GM12878 (cell line): ENCODE results near the gene UNC80. TPM values are rescaled to one million over a fixed set of nuclear protein-coding genes. Genes with fewer than 3 reads are reported as not detected.

ENCODE experiments used
- ATAC-seq: fragments of 200-7000 bp; cut with Tn5 transposase; 3 replicates; pipeline ENCODE4 v1.9.1; 2020; ENCODE audit warnings: mild to moderate bottlenecking, moderate library complexity
- BruUV-seq: library from RNA; stranded (reverse); fragments of 400-500 nt; replicated peaks from 2 replicates; lab custom pipeline; 2021; lab: Mats Ljungman, UMichigan
- CTCF ChIA-PET: fragments of 300-600 bp; sonication (Branson Sonifier 250); formaldehyde crosslinking; extraction: SDS; loops from one replicate; lab custom pipeline; 2021; ENCODE audit warnings: inconsistent platforms; lab: Yijun Ruan, JAX
- POLR2A ChIA-PET: fragments of 350-600 bp; formaldehyde crosslinking; extraction: SDS; loops from one replicate; lab custom pipeline; 2021; ENCODE audit warnings: inconsistent platforms; lab: Charles Lee
- RAD21 ChIA-PET: fragments of 300-600 bp; sonication (Branson Sonifier 250); formaldehyde crosslinking; loops from one replicate; lab custom pipeline; 2023; ENCODE audit warnings: antibody characterized with exemption; ENCODE audit not compliant: unreplicated experiment; lab: Charles Lee
- SMC1A ChIA-PET: fragments of 300-600 bp; sonication (Branson Sonifier 250); formaldehyde crosslinking; loops from one replicate; lab custom pipeline; 2023; ENCODE audit not compliant: unreplicated experiment, uncharacterized antibody; lab: Charles Lee
- DNase-seq: peaks from one replicate; pipeline ENCODE4 v3.0.0-alpha.2; 2011; ENCODE audit warnings: low read depth, low spot score
- FAIRE-seq: peaks from 3 replicates; lab custom pipeline; 2011; peaks lifted over from hg19 to GRCh38; lab: Jason Lieb, UNC
- H2AFZ ChIP-seq: 2 replicates; pipeline ENCODE4 v1.6.0; 2011; ENCODE audit warnings: low read depth, low read length, control low read depth; ENCODE audit not compliant: control insufficient read depth
- H3K27ac ChIP-seq: 2 replicates; pipeline ENCODE4 v1.5.1; 2011; ENCODE audit warnings: control low read depth; ENCODE audit not compliant: control insufficient read depth, insufficient read depth
- H3K27me3 ChIP-seq, 2 experiments: replicated peaks in 1 of 2; 2 replicates each; pipeline versions ENCODE4 v1.6.0 to v1.6.1; 2011; ENCODE audit warnings: low read length in 1 of 2; ENCODE audit not compliant: control insufficient read depth in 2 of 2, insufficient read depth in 2 of 2
- H3K36me3 ChIP-seq, 2 experiments: 2 replicates each; pipeline ENCODE4 v1.5.1; 2011; ENCODE audit warnings: low read length in 1 of 2; ENCODE audit not compliant: control insufficient read depth in 2 of 2, insufficient read depth in 2 of 2
- H3K4me1 ChIP-seq: 2 replicates; pipeline ENCODE4 v1.6.1; 2011; ENCODE audit warnings: mild to moderate bottlenecking, low read length, moderate library complexity, mixed read lengths; ENCODE audit not compliant: control insufficient read depth, insufficient read depth
- H3K4me2 ChIP-seq: 2 replicates; pipeline ENCODE4 v1.6.0; 2011; ENCODE audit warnings: control low read depth; ENCODE audit not compliant: control insufficient read depth, insufficient read depth
- H3K4me3 ChIP-seq: fragments of 200-600 bp; sonication (generic); 2 replicates; pipeline ENCODE4 v1.5.1; 2016
- H3K79me2 ChIP-seq: 2 replicates; pipeline ENCODE4 v1.6.0; 2011; ENCODE audit warnings: low read length; ENCODE audit not compliant: control insufficient read depth, insufficient read depth
- H3K9ac ChIP-seq: 2 replicates; pipeline ENCODE4 v1.8.0; 2011; ENCODE audit warnings: low read length, control low read depth, mixed read lengths; ENCODE audit not compliant: control insufficient read depth, insufficient read depth
- H3K9me3 ChIP-seq: replicated peaks from 3 replicates; pipeline ENCODE4 v1.5.1; 2011; ENCODE audit warnings: mild to moderate bottlenecking, low read length; ENCODE audit not compliant: control insufficient read depth, insufficient read depth
- H4K20me1 ChIP-seq: 2 replicates; pipeline ENCODE4 v1.6.0; 2011; ENCODE audit not compliant: control insufficient read depth, insufficient read depth
- BACH1 ChIP-seq: fragments of 450-650 bp; IDR thresholded peaks from 2 replicates; pipeline ENCODE4 v1.6.1; 2017; ENCODE audit warnings: mild to moderate bottlenecking, borderline replicate concordance
- CREB1 ChIP-seq: IDR thresholded peaks from 2 replicates; pipeline ENCODE4 v1.6.1; 2012; ENCODE audit warnings: low read depth, mild to moderate bottlenecking, inconsistent platforms
- GABPA ChIP-seq: IDR thresholded peaks from 2 replicates; pipeline ENCODE4 v1.6.1; 2014; ENCODE audit warnings: antibody characterized with exemption, low read depth, mild to moderate bottlenecking, inconsistent platforms
- NKRF ChIP-seq: fragments of 450-650 bp; conservative IDR thresholded peaks from 2 replicates; pipeline ENCODE4 v1.6.1; 2017; ENCODE audit warnings: mild to moderate bottlenecking, moderate library complexity
- NR2F1 ChIP-seq: fragments of 450-650 bp; conservative IDR thresholded peaks from 2 replicates; pipeline ENCODE4 v1.6.1; 2017; ENCODE audit warnings: mild to moderate bottlenecking
- PRDM15 ChIP-seq: fragments of 450-650 bp; formaldehyde crosslinking; IDR thresholded peaks from 2 replicates; pipeline ENCODE4 v1.4.0; 2020; ENCODE audit warnings: mild to moderate bottlenecking, moderate library complexity
- RELA ChIP-seq: fragments of 450-650 bp; IDR thresholded peaks from 2 replicates; pipeline ENCODE4 v1.8.0; 2014; ENCODE audit warnings: borderline replicate concordance; ENCODE audit not compliant: partially characterized antibody
- ZNF384 ChIP-seq: IDR thresholded peaks from 2 replicates; pipeline ENCODE4 v1.6.1; 2012; ENCODE audit warnings: low read depth, mild to moderate bottlenecking, low read length, improper control_type of control experiment, borderline replicate concordance
- ZNF592 ChIP-seq: fragments of 450-650 bp; IDR thresholded peaks from 2 replicates; pipeline ENCODE4 v1.6.1; 2017; ENCODE audit warnings: mild to moderate bottlenecking, moderate library complexity
- ZNF622 ChIP-seq: fragments of 450-650 bp; IDR thresholded peaks from 2 replicates; pipeline ENCODE4 v1.6.1; 2017; ENCODE audit warnings: mild to moderate bottlenecking, inconsistent platforms
- WGBS: methylation state at CpG from one replicate; pipeline ENCODE4 v1.1.6; 2016; ENCODE audit warnings: low lambda C conversion rate; ENCODE audit not compliant: insufficient replicate concordance, insufficient coverage; ENCODE audit errors: missing lambda C conversion rate; 5-methylcytosine and 5-hydroxymethylcytosine counted together
- in situ Hi-C: fragments of 300-500 bp; cut with MboI; formaldehyde crosslinking; loops from 9 replicates; pipeline ENCODE4 v1.14.3; 2018; ENCODE audit warnings: mixed read lengths
- intact Hi-C: fragments of 100-400 bp; cut with micrococcal nuclease; formaldehyde crosslinking; loops from one replicate; pipeline ENCODE4 v1.14.2; 2022; ENCODE audit not compliant: unreplicated experiment
- polyA plus RNA-seq, 11 experiments: library from polyadenylated mRNA; depleted of rRNA in 4 of 11; unstranded in 6 of 11; stranded (reverse) in 5 of 11; fragments of >200 nt; fragmentation: Nextera tagmentation in 4 of 11; fragmentation: Illumina TruSeq in 1 of 11; extraction: Ambion mirVana in 4 of 11; extraction: Trizol in 1 of 11; gene quantifications; 1 replicate in 1 of 11; 2 replicates in 10 of 11; pipeline versions ENCODE4 v1.2.1 to v1.2.3, GENCODE V29; 2011 to 2016; ENCODE audit warnings: inconsistent platforms in 2 of 11, missing spikeins in 2 of 11, low read depth in 1 of 11
- total RNA-seq, 4 experiments: library from RNA; depleted of rRNA in 3 of 4; stranded (reverse); fragments of >200 nt in 3 of 4; fragmentation: Illumina TruSeq in 1 of 4; extraction: Trizol in 1 of 4; gene quantifications; 2 replicates each; pipeline versions ENCODE4 v1.2.1 to v1.2.3, GENCODE V29; 2013 to 2021

The UNC80 gene
- total and polyA plus RNA-seq, 10 of the 15 experiments (the other 5 are each of a cell fraction or from before 2014, with no cell fraction given) = not detected

- no peak for TF ChIP-seq PRDM15 (CRISPR knock-in tag)
- TF ChIP-seq RELA = no peak
- no peak for TF ChIP-seq BACH1
- no peak for TF ChIP-seq ZNF622
- TF ChIP-seq NR2F1 = no peak
- TF ChIP-seq, all 136 proteins: peak for 0
These were observed 136.9 kb downstream of the UNC80 start (continued) for GRCh38 chr2:209908511-209908910.

GRCh38 chr2:209911486-209911885 is 139.9 kb downstream of the UNC80 start:
- BruUV-seq = no TSS peak
- intact Hi-C loops = no loop called here
- Histone ChIP-seq H3K9me3 (no peaks in the 10 kb centered on the region), H3K27me3 (no peaks in the 10 kb centered on the region), H3K4me3 (no peak overlapping the region), H3K4me1 (no peaks in the 10 kb centered on the region), H3K4me2 (no peak overlapping the region), H3K79me2 (no peaks in the 10 kb centered on the region), H2AFZ (no peak overlapping the region), H3K9ac (no peak overlapping the region), H4K20me1 (no peaks in the 10 kb centered on the region), H3K36me3 (no peaks in the 10 kb centered on the region), H3K27ac (no peak overlapping the region)
- SMC1A ChIA-PET = no interaction called here
- DNase-seq = no peak
- in situ Hi-C loops = no loop called here
- WGBS = 3% methylated on average over 4 of the region's 4 CpGs
- no peak for ATAC-seq
- no peak for FAIRE-seq
- CTCF ChIA-PET = no interaction called here
- POLR2A ChIA-PET = no interaction called here
- RAD21 ChIA-PET = no interaction called here
- TF ChIP-seq NKRF (no peak), ZNF384 (no peak), CREB1 (no peak), GABPA (no peak), ZNF592 (no peak)
